Measurements from ENCODE around the gene GPBP1.
"Not testable (repeated sequence)": the region's sequence is repeated elsewhere in the genome, so short reads cannot be mapped to it uniquely, and the experiment has no call there.

GPBP1 gene

GRCh38 chr5:57215629-57216195 lies 41.9 kb downstream of the GPBP1 start:
- no peak for DNase-seq

GRCh38 chr5:57216714-57217113 lies 42.9 kb downstream of the GPBP1 start:
- DNase-seq = no peak

- no peak for DNase-seq
These were observed 45.5 kb downstream of the GPBP1 start for GRCh38 chr5:57219386-57219785.

- DNase-seq = no peak
These were observed 47.2 kb downstream of the GPBP1 start for GRCh38 chr5:57221049-57221568.

GRCh38 chr5:57225553-57225952 lies 51.7 kb downstream of the GPBP1 start:
- no peak for DNase-seq

GRCh38 chr5:57229313-57229712 lies 55.5 kb downstream of the GPBP1 start:
- DNase-seq = no peak

GRCh38 chr5:57231607-57232006 lies 57.7 kb downstream of the GPBP1 start:
- no peak for DNase-seq

- DNase-seq = no peak
These were observed 58.6 kb downstream of the GPBP1 start for GRCh38 chr5:57232293-57233033.

- DNase-seq = no peak
These were observed 69.7 kb downstream of the GPBP1 start for GRCh38 chr5:57243286-57244137.

GRCh38 chr5:57244331-57244730 lies 70.5 kb downstream of the GPBP1 start:
- DNase-seq = no peak

GRCh38 chr5:57246426-57246825 lies 72.6 kb downstream of the GPBP1 start:
- no peak for DNase-seq

- no peak for DNase-seq
These were observed 73.9 kb downstream of the GPBP1 start for GRCh38 chr5:57247765-57248164.

- no peak for DNase-seq
These were observed 75.5 kb downstream of the GPBP1 start for GRCh38 chr5:57249265-57249874.

GRCh38 chr5:57258052-57258451 lies 84.2 kb downstream of the GPBP1 start:
- DNase-seq = no peak

- no peak for DNase-seq
These were observed 85.1 kb downstream of the GPBP1 start for GRCh38 chr5:57258943-57259342.

- no peak for DNase-seq
These were observed 85.8 kb downstream of the GPBP1 start for GRCh38 chr5:57259704-57260103.

GRCh38 chr5:57262541-57262940 lies 88.7 kb downstream of the GPBP1 start:
- DNase-seq = no peak

GRCh38 chr5:57267805-57268204 lies 93.9 kb downstream of the GPBP1 start:
- no peak for DNase-seq

- no peak for DNase-seq
These were observed 102.5 kb downstream of the GPBP1 start for GRCh38 chr5:57276353-57276752.

- no peak for DNase-seq
These were observed 103.2 kb downstream of the GPBP1 start for GRCh38 chr5:57277085-57277484.

- DNase-seq = no peak
These were observed 107.0 kb downstream of the GPBP1 start for GRCh38 chr5:57280853-57281252.

- DNase-seq = not testable (repeated sequence)
These were observed 111.2 kb downstream of the GPBP1 start for GRCh38 chr5:57285084-57285483.

- DNase-seq = no peak
These were observed 118.0 kb downstream of the GPBP1 start for GRCh38 chr5:57291894-57292293.

All from activated CD8-positive, alpha-beta memory T cell treated with anti-CD3 and anti-CD28 coated beads for 24 hours (primary cell).